Spleen (tissue), 3 donors: ENCODE results near the gene PCK2.

Experiments
- POLR2A ChIP-seq, 3 donors: fragments of 450-650 bp; IDR thresholded peaks; one replicate each; pipeline ENCODE4 v1.5.1; 2017; ENCODE audit warnings: antibody characterized with exemption in 3 of 3, mild to moderate bottlenecking in 1 of 3
- POLR2AphosphoS5 ChIP-seq, 3 donors: sonication (generic); formaldehyde crosslinking; IDR thresholded peaks; one replicate each; pipeline ENCODE4 v1.5.1; 2017; ENCODE audit warnings: antibody characterized with exemption in 3 of 3

- no peak for TF ChIP-seq POLR2AphosphoS5 (IDR thresholded peaks at IDR 0.05)
- no peak for TF ChIP-seq POLR2A (IDR thresholded peaks at IDR 0.05)
Measured at GRCh38 chr14:24094841-24095270, 745 bp downstream of the PCK2 start.
